T-cell (primary cell): Measurements from ENCODE around the gene RPL36. TPM values are rescaled to one million over a fixed set of nuclear protein-coding genes. Genes with fewer than 3 reads are reported as not detected.

Source experiments
- ATAC-seq, 4 experiments: fragments of 200-7000 bp in 3 of 4; fragments of 150-1000 bp in 1 of 4; cut with Tn5 transposase; replicated peaks in 1 of 4; 1 replicate in 3 of 4; 2 replicates in 1 of 4; pipeline ENCODE4 v1.10.0; 2021; ENCODE audit warnings: moderate library complexity in 3 of 4, mild to moderate bottlenecking in 2 of 4, moderate number of reproducible peaks in 1 of 4
- CTCF ChIA-PET, 2 donors: fragments of 300-600 bp; sonication (Branson Sonifier 250); formaldehyde crosslinking; loops; one replicate each; lab custom pipeline; 2022; ENCODE audit warnings: antibody characterized with exemption in 2 of 2; lab: Charles Lee
- POLR2A ChIA-PET, 2 donors: fragments of 300-600 bp; sonication (Branson Sonifier 250); formaldehyde crosslinking; loops; one replicate each; lab custom pipeline; 2022; ENCODE audit warnings: antibody characterized with exemption in 2 of 2; lab: Charles Lee
- DNase-seq, 35 experiments: peaks; one replicate each; pipeline versions ENCODE4 v3.0.0 to v3.0.0-alpha.2; 2013 to 2023
- H3K27ac ChIP-seq: one replicate; pipeline ENCODE4 v1.5.1; 2013; ENCODE audit warnings: low read length
- H3K27me3 ChIP-seq, 2 experiments: replicated peaks in 1 of 2; 1 replicate in 1 of 2; 2 replicates in 1 of 2; pipeline versions ENCODE4 v1.6.1 to v1.7.0; 2013; ENCODE audit warnings: low read length in 1 of 2, mixed read lengths in 1 of 2; ENCODE audit not compliant: control insufficient read depth in 2 of 2, insufficient read depth in 2 of 2; ENCODE audit errors: extremely low read depth in 1 of 2
- H3K36me3 ChIP-seq, 2 donors: 1 replicate in 1 of 2; 2 replicates in 1 of 2; pipeline versions ENCODE4 v1.6.1 to v1.7.0; 2013; ENCODE audit warnings: low read length in 1 of 2; ENCODE audit not compliant: control insufficient read depth in 2 of 2, insufficient read depth in 1 of 2; ENCODE audit errors: extremely low read depth in 1 of 2
- H3K4me1 ChIP-seq, 2 experiments: 1 replicate in 1 of 2; 2 replicates in 1 of 2; pipeline versions ENCODE4 v1.6.1 to v1.7.0; 2013; ENCODE audit warnings: low read length in 2 of 2, mixed read lengths in 1 of 2; ENCODE audit not compliant: insufficient read depth in 2 of 2, control insufficient read depth in 1 of 2; ENCODE audit errors: extremely low read depth in 1 of 2
- H3K4me3 ChIP-seq, 2 donors: 1 replicate in 1 of 2; 2 replicates in 1 of 2; pipeline versions ENCODE4 v1.5.1 to v1.7.0; 2013; ENCODE audit warnings: mild to moderate bottlenecking in 2 of 2, low read length in 1 of 2, moderate library complexity in 1 of 2; ENCODE audit not compliant: control insufficient read depth in 1 of 2; ENCODE audit errors: extremely low read depth in 1 of 2
- H3K9me3 ChIP-seq: 2 replicates; pipeline ENCODE4 v1.7.0; 2013
- H3K27ac Mint-ChIP-seq, 2 donors: one replicate each; pipeline ENCODE4 v1.8.0; 2020 to 2021; ENCODE audit warnings: mild to moderate bottlenecking in 2 of 2, mixed read lengths in 2 of 2
- H3K27me3 Mint-ChIP-seq, 2 donors: one replicate each; pipeline ENCODE4 v1.8.0; 2021 to 2022; ENCODE audit warnings: mixed read lengths in 2 of 2
- H3K36me3 Mint-ChIP-seq: one replicate; pipeline ENCODE4 v1.8.0; 2021; ENCODE audit warnings: mixed read lengths
- H3K4me1 Mint-ChIP-seq, 3 donors: one replicate each; pipeline ENCODE4 v1.8.0; 2020 to 2022; ENCODE audit warnings: mixed read lengths in 3 of 3, mild to moderate bottlenecking in 1 of 3
- H3K4me3 Mint-ChIP-seq, 3 donors: one replicate each; pipeline ENCODE4 v1.8.0; 2020 to 2022; ENCODE audit warnings: mild to moderate bottlenecking in 3 of 3, mixed read lengths in 3 of 3, moderate library complexity in 3 of 3
- H3K9me3 Mint-ChIP-seq, 3 donors: one replicate each; pipeline ENCODE4 v1.8.0; 2020 to 2022; ENCODE audit warnings: mixed read lengths in 3 of 3
- WGBS: methylation state at CpG from one replicate; pipeline ENCODE4 v1.1.5; 2013; ENCODE audit warnings: missing lambda C conversion rate; ENCODE audit not compliant: insufficient coverage; 5-methylcytosine and 5-hydroxymethylcytosine counted together
- total RNA-seq, 35 experiments: library from RNA in 6 of 35; stranded (reverse) in 6 of 35; fragments of 120-200 nt in 1 of 35; gene quantifications; one replicate each; pipeline versions ENCODE4 v1.2.1 to v1.2.4 and lab custom pipeline; 2013 to 2026

Gene RPL36
- total RNA-seq, 5 donors from 2014 or later (not counting 1 experiment from before 2014, with no cell fraction given) = 1,208 to 1,613 (median 1,528) TPM

GRCh38 chr19:5717215-5717935 lies 27.3 kb downstream of the RPL36 start:
- Histone ChIP-seq H3K4me3 (no peak overlapping the region), H3K27ac (no peak overlapping the region), H3K9me3 (no peaks in the 10 kb centered on the region), H3K36me3 (peaks cover 13 to 27% of the 10 kb centered on the region in 2 donors), H3K4me1 (peaks cover 10 to 35% of the 10 kb centered on the region in 2 experiments), H3K27me3 (no peaks in the 10 kb centered on the region)
- Mint-ChIP-seq H3K36me3 (peaks cover 12% of the 10 kb centered on the region), H3K27ac (peak overlapping the region in 1 of 2 donors; percentile 49), H3K27me3 (no peaks in the 10 kb centered on the region), H3K9me3 (no peaks in the 10 kb centered on the region), H3K4me1 (peaks cover 24 to 33% (median 29%) of the 10 kb centered on the region in 3 donors), H3K4me3 (peak overlapping the region; percentile 3 to 55 (median 49))
- POLR2A ChIA-PET = interaction anchor here in 1 of 2 donors (1.8 kb wide), 1 partner anchor 27 kb away, joined by 9 read pairs; the partner anchor contains the start of gene RPL36
- ATAC-seq (no peak), DNase-seq (no peak)
- CTCF ChIA-PET = interaction anchor here in 1 of 2 donors (0.7 kb wide), 1 partner anchor 1076 kb away, joined by 6 read pairs; no protein-coding TSS in a partner anchor
- 82% methylated on average over 6 of the region's 8 CpGs for WGBS

- H3K4me1 Mint-ChIP-seq = peaks cover 24 to 33% (median 29%) of the 10 kb centered on the region in 3 donors
- no peak for ATAC-seq
- Histone ChIP-seq H3K27me3 (no peaks in the 10 kb centered on the region), H3K36me3 (peaks cover 8 to 20% of the 10 kb centered on the region in 2 donors), H3K4me1 (peaks cover 10 to 35% of the 10 kb centered on the region in 2 experiments), H3K9me3 (no peaks in the 10 kb centered on the region), H3K4me3 (no peak overlapping the region), H3K27ac (no peak overlapping the region)
- ChIA-PET POLR2A (interaction anchor here (0.7 to 1.8 kb wide), 2 partner anchors 28 to 656 kb away, joined by 9 to 11 read pairs; partner anchors contain the start of gene RPL36 (in 1 of the 2)), CTCF (interaction anchor here in 1 of 2 donors (0.7 kb wide), 1 partner anchor 1077 kb away, joined by 6 read pairs; no protein-coding TSS in a partner anchor)
- DNase-seq = no peak
- peak overlapping the region; percentile 87 to 89 (median 89) for H3K4me3 Mint-ChIP-seq
- WGBS = 47% methylated on average over 8 of the region's 14 CpGs
- H3K36me3 Mint-ChIP-seq = peaks cover 10% of the 10 kb centered on the region
- H3K27me3 Mint-ChIP-seq = no peaks in the 10 kb centered on the region
- peak overlapping the region; percentile 49 to 83 for H3K27ac Mint-ChIP-seq
- no peaks in the 10 kb centered on the region for H3K9me3 Mint-ChIP-seq
Measured at GRCh38 chr19:5718037-5718578, 28.0 kb downstream of the RPL36 start.

GRCh38 chr19:5718579-5719273 lies 28.6 kb downstream of the RPL36 start:
- no peaks in the 10 kb centered on the region for H3K27me3 ChIP-seq
- Mint-ChIP-seq H3K27me3 (no peaks in the 10 kb centered on the region), H3K9me3 (no peaks in the 10 kb centered on the region), H3K4me1 (peaks cover 24 to 33% (median 29%) of the 10 kb centered on the region in 3 donors), H3K27ac (peak overlapping the region; percentile 83 to 85), H3K36me3 (peaks cover 6% of the 10 kb centered on the region), H3K4me3 (peak overlapping the region; percentile 87 to 89 (median 89))
- no peak for DNase-seq
- no peak for ATAC-seq
- H3K9me3 ChIP-seq = no peaks in the 10 kb centered on the region
- POLR2A ChIA-PET = interaction anchor here (0.7 to 1.8 kb wide), 2 partner anchors 29 to 656 kb away, joined by 9 to 11 read pairs; partner anchors contain the start of gene RPL36 (in 1 of the 2)
- 13% methylated on average over 7 of the region's 11 CpGs for WGBS
- CTCF ChIA-PET = no interaction called here
- peak overlapping the region; percentile 86 for H3K27ac ChIP-seq
- H3K36me3 ChIP-seq = peaks cover 2 to 14% of the 10 kb centered on the region in 2 donors
- peak overlapping the region; percentile 84 to 91 for H3K4me3 ChIP-seq
- H3K4me1 ChIP-seq = peaks cover 10 to 35% of the 10 kb centered on the region in 2 experiments

- peaks cover 3% of the 10 kb centered on the region for H3K36me3 Mint-ChIP-seq
- H3K9me3 ChIP-seq = no peaks in the 10 kb centered on the region
- H3K27me3 Mint-ChIP-seq = no peaks in the 10 kb centered on the region
- no peaks in the 10 kb centered on the region for H3K9me3 Mint-ChIP-seq
- peak overlapping the region; percentile 84 to 91 for H3K4me3 ChIP-seq
- H3K27ac ChIP-seq = peak overlapping the region; percentile 86
- H3K27ac Mint-ChIP-seq = peak overlapping the region; percentile 85 to 98
- H3K4me3 Mint-ChIP-seq = peak overlapping the region; percentile 87 to 89 (median 89)
- H3K4me1 Mint-ChIP-seq = peaks cover 24 to 33% (median 29%) of the 10 kb centered on the region in 3 donors
- H3K4me1 ChIP-seq = peaks cover 10 to 35% of the 10 kb centered on the region in 2 experiments
- under 1% methylated on average over 58 of the region's 58 CpGs for WGBS
- ChIA-PET CTCF (interaction anchor here in 1 of 2 donors (1.5 to 2.0 kb wide), 2 partner anchors 29 to 33 kb away, joined by 9 to 18 read pairs; partner anchors contain the start of gene RPL36), POLR2A (interaction anchor here in 1 of 2 donors (1.0 to 1.8 kb wide), 2 partner anchors 29 kb away, joined by 3 to 9 read pairs; partner anchors contain the start of gene RPL36)
- peak in 4 of 35 experiments; percentile 9 to 49 (median 16) for DNase-seq
- H3K36me3 ChIP-seq = peaks cover 0 to 9% of the 10 kb centered on the region in 2 donors
- H3K27me3 ChIP-seq = no peaks in the 10 kb centered on the region
- no peak for ATAC-seq
Measured at GRCh38 chr19:5719274-5719960, 29.3 kb downstream of the RPL36 start.

- ChIA-PET CTCF (interaction anchor here in 1 of 2 donors (1.5 to 2.0 kb wide), 2 partner anchors 30 to 34 kb away, joined by 9 to 18 read pairs; partner anchors contain the start of gene RPL36), POLR2A (interaction anchor here (0.6 to 1.0 kb wide), 6 partner anchors 8 to 391 kb away, joined by 3 to 12 read pairs (median 3); partner anchors contain the start of genes RPL36 (in 1 of the 2) and SAFB (in 1 of the 2))
- H3K36me3 ChIP-seq = peaks cover 0 to 9% of the 10 kb centered on the region in 2 donors
- peaks cover 0 to under 1% of the 10 kb centered on the region in 2 experiments for H3K27me3 ChIP-seq
- H3K9me3 Mint-ChIP-seq = no peaks in the 10 kb centered on the region
- peaks cover 3% of the 10 kb centered on the region for H3K36me3 Mint-ChIP-seq
- ATAC-seq (peak; percentile 90 to 92 (median 91)), DNase-seq (peak; percentile 96 to 100 (median 97))
- H3K4me3 Mint-ChIP-seq = peak within 1 kb of the TSS; percentile 87 to 89 (median 89)
- peak within 1 kb of the TSS; percentile 84 to 91 for H3K4me3 ChIP-seq
- H3K4me1 ChIP-seq = peaks cover 10 to 35% of the 10 kb centered on the region in 2 experiments
- peaks cover 0 to 3% of the 10 kb centered on the region in 2 donors for H3K27me3 Mint-ChIP-seq
- H3K27ac Mint-ChIP-seq = peak within 1 kb of the TSS; percentile 95 to 98
- WGBS = under 1% methylated on average over 90 of the region's 90 CpGs
- H3K27ac ChIP-seq = peak within 1 kb of the TSS; percentile 86
- H3K9me3 ChIP-seq = no peaks in the 10 kb centered on the region
- peaks cover 24 to 33% (median 29%) of the 10 kb centered on the region in 3 donors for H3K4me1 Mint-ChIP-seq
Measured at GRCh38 chr19:5719961-5720790, 30.1 kb downstream of the RPL36 start, which contains the start of the genes CATSPERD and LONP1. Gene CATSPERD, plus strand, starts transcription at chr19:5720637. Its CDS starts 101 bp downstream, at chr19:5720738. Gene LONP1, minus strand, starts transcription at chr19:5720146. Its CDS starts 14 bp downstream, at chr19:5720132.
